H9 (cell line): ENCODE measurements around the gene KDM4C. TPM values are rescaled to one million over a fixed set of nuclear protein-coding genes. Genes with fewer than 3 reads are reported as not detected.

Experiments used
- DNase-seq: peaks from one replicate; pipeline ENCODE4 v3.0.0-alpha.2; 2017
- H2AFZ ChIP-seq: one replicate; pipeline ENCODE4 v1.6.1; 2013; ENCODE audit warnings: mild to moderate bottlenecking, low read length, control low read depth, moderate library complexity
- H2AK5ac ChIP-seq: 2 replicates; pipeline ENCODE4 v1.6.1; 2013; ENCODE audit warnings: low read length, control low read depth, mixed read lengths; ENCODE audit not compliant: insufficient read length
- H2BK120ac ChIP-seq: one replicate; pipeline ENCODE4 v1.6.1; 2013; ENCODE audit warnings: low read depth, mild to moderate bottlenecking, low read length, control low read depth, inconsistent platforms; ENCODE audit not compliant: poor library complexity, severe bottlenecking
- H2BK12ac ChIP-seq: 2 replicates; pipeline ENCODE4 v1.6.1; 2013; ENCODE audit warnings: low read length, control low read depth, mixed read lengths, low read depth; ENCODE audit not compliant: insufficient read length
- H2BK15ac ChIP-seq: 2 replicates; pipeline ENCODE4 v1.6.1; 2013; ENCODE audit warnings: low read depth, low read length, control low read depth
- H2BK20ac ChIP-seq: one replicate; pipeline ENCODE4 v1.6.1; 2013; ENCODE audit warnings: low read depth, mild to moderate bottlenecking, low read length, control low read depth, inconsistent platforms; ENCODE audit not compliant: poor library complexity, severe bottlenecking
- H2BK5ac ChIP-seq: 2 replicates; pipeline ENCODE4 v1.6.1; 2013; ENCODE audit warnings: low read length, control low read depth, mixed read lengths; ENCODE audit not compliant: insufficient read length
- H3K14ac ChIP-seq: 2 replicates; pipeline ENCODE4 v1.6.1; 2013; ENCODE audit warnings: low read length, control low read depth; ENCODE audit not compliant: insufficient read depth
- H3K18ac ChIP-seq: 2 replicates; pipeline ENCODE4 v1.6.1; 2013; ENCODE audit warnings: low read depth, mild to moderate bottlenecking, mixed read lengths, low read length, control low read depth; ENCODE audit not compliant: insufficient read length
- H3K23ac ChIP-seq: 2 replicates; pipeline ENCODE4 v1.6.1; 2013; ENCODE audit warnings: low read length, control low read depth, mixed read lengths, low read depth; ENCODE audit not compliant: insufficient read length
- H3K23me2 ChIP-seq: 2 replicates; pipeline ENCODE4 v1.6.1; 2013; ENCODE audit warnings: low read depth, mild to moderate bottlenecking, mixed read lengths, low read length, control low read depth; ENCODE audit not compliant: insufficient read length, poor library complexity, severe bottlenecking
- H3K27ac ChIP-seq: 2 replicates; pipeline ENCODE4 v1.5.1; 2013; ENCODE audit warnings: low read length, control low read depth, mixed read lengths, low read depth; ENCODE audit not compliant: insufficient read length
- H3K27me3 ChIP-seq: 2 replicates; pipeline ENCODE4 v1.6.1; 2013; ENCODE audit warnings: low read length, control low read depth, inconsistent platforms; ENCODE audit not compliant: insufficient read depth
- H3K4ac ChIP-seq: 2 replicates; pipeline ENCODE4 v1.6.1; 2013; ENCODE audit warnings: low read depth, mild to moderate bottlenecking, control low read depth, inconsistent platforms, low read length, moderate library complexity
- H3K4me1 ChIP-seq: 2 replicates; pipeline ENCODE4 v1.6.1; 2013; ENCODE audit warnings: low read length, control low read depth, inconsistent platforms; ENCODE audit not compliant: insufficient read depth
- H3K4me2 ChIP-seq: 2 replicates; pipeline ENCODE4 v1.6.1; 2013; ENCODE audit warnings: low read length, control low read depth, mixed read lengths; ENCODE audit not compliant: insufficient read length, insufficient read depth
- H3K56ac ChIP-seq: 2 replicates; pipeline ENCODE4 v1.6.1; 2013; ENCODE audit warnings: low read depth, mild to moderate bottlenecking, mixed read lengths, low read length, control low read depth; ENCODE audit not compliant: insufficient read length
- H3K79me1 ChIP-seq: 2 replicates; pipeline ENCODE4 v1.6.1; 2013; ENCODE audit warnings: low read depth, mild to moderate bottlenecking, moderate library complexity, low read length, control low read depth, inconsistent platforms; ENCODE audit not compliant: insufficient read depth, poor library complexity, severe bottlenecking
- H3K79me2 ChIP-seq: 2 replicates; pipeline ENCODE4 v1.6.1; 2013; ENCODE audit warnings: low read length, control low read depth, inconsistent platforms; ENCODE audit not compliant: insufficient read depth
- H3K9ac ChIP-seq: 2 replicates; pipeline ENCODE4 v1.6.1; 2013; ENCODE audit warnings: low read length, control low read depth, mixed read lengths; ENCODE audit not compliant: insufficient read length; ENCODE audit errors: extremely low read depth
- H3K9me3 ChIP-seq: one replicate; pipeline ENCODE4 v1.6.1; 2013; ENCODE audit warnings: low read depth, low read length, inconsistent platforms; ENCODE audit not compliant: control insufficient read depth
- H3T11ph ChIP-seq: one replicate; pipeline ENCODE4 v1.6.1; 2013; ENCODE audit warnings: mild to moderate bottlenecking, low read length, control low read depth, inconsistent platforms
- H4K20me1 ChIP-seq: one replicate; pipeline ENCODE4 v1.6.1; 2013; ENCODE audit not compliant: control insufficient read depth, insufficient read length, insufficient read depth
- H4K5ac ChIP-seq: 2 replicates; pipeline ENCODE4 v1.6.1; 2013; ENCODE audit warnings: low read depth, mild to moderate bottlenecking, mixed read lengths, low read length, control low read depth; ENCODE audit not compliant: insufficient read length
- H4K8ac ChIP-seq: replicated peaks from 2 replicates; pipeline ENCODE4 v1.6.1; 2013; ENCODE audit warnings: low read length, control low read depth, mixed read lengths, low read depth; ENCODE audit not compliant: insufficient read length
- H4K91ac ChIP-seq: 2 replicates; pipeline ENCODE4 v1.6.1; 2013; ENCODE audit warnings: low read depth, mild to moderate bottlenecking, moderate library complexity, mixed read lengths, low read length, control low read depth; ENCODE audit not compliant: insufficient read length
- H3K27ac Mint-ChIP-seq, 3 experiments: 2 replicates in 2 of 3; 3 replicates in 1 of 3; pipeline ENCODE4 v1.8.0; 2020 to 2021; ENCODE audit warnings: mixed read lengths in 3 of 3, mild to moderate bottlenecking in 1 of 3, moderate library complexity in 1 of 3
- H3K27me3 Mint-ChIP-seq: 2 replicates; pipeline ENCODE4 v1.8.0; 2021; ENCODE audit warnings: low read depth, mild to moderate bottlenecking, moderate library complexity, mixed read lengths
- H3K36me3 Mint-ChIP-seq, 3 experiments: 2 replicates in 2 of 3; 3 replicates in 1 of 3; pipeline ENCODE4 v1.8.0; 2020 to 2021; ENCODE audit warnings: low read depth in 3 of 3, mixed read lengths in 3 of 3; ENCODE audit not compliant: insufficient read depth in 1 of 3
- H3K4me1 Mint-ChIP-seq, 2 experiments: 2 replicates each; pipeline ENCODE4 v1.8.0; 2020; ENCODE audit warnings: mixed read lengths in 2 of 2
- H3K4me3 Mint-ChIP-seq, 2 experiments: 2 replicates in 1 of 2; 3 replicates in 1 of 2; pipeline ENCODE4 v1.8.0; 2020 to 2021; ENCODE audit warnings: mild to moderate bottlenecking in 2 of 2, mixed read lengths in 2 of 2, moderate library complexity in 1 of 2
- H3K9me3 Mint-ChIP-seq, 2 experiments: 2 replicates in 1 of 2; 3 replicates in 1 of 2; pipeline ENCODE4 v1.8.0; 2020; ENCODE audit warnings: mild to moderate bottlenecking in 2 of 2, mixed read lengths in 2 of 2, moderate library complexity in 1 of 2
- WGBS: extraction: QIAGEN DNeasy Blood & Tissue Kit; methylation state at CpG from one replicate; pipeline ENCODE4 v1.1.7; 2013; ENCODE audit warnings: missing lambda C conversion rate, low lambda C conversion rate, mixed read lengths; ENCODE audit not compliant: insufficient read length; ENCODE audit errors: extremely low coverage; 5-methylcytosine and 5-hydroxymethylcytosine counted together
- total RNA-seq: library from RNA; stranded (reverse); gene quantifications from 2 replicates; pipeline ENCODE4 v1.2.1, GENCODE V29; 2021
- TF ChIP-seq, protein P1 (sequence below): fragments of 200-600 bp; sonication (generic); conservative IDR thresholded peaks from 3 replicates; pipeline ENCODE4 v1.8.0; 2021; ENCODE audit warnings: antibody characterized with exemption, mild to moderate bottlenecking

KDM4C gene
- total RNA-seq, 1 experiment from 2014 or later, result 24.0 TPM

DNA sequence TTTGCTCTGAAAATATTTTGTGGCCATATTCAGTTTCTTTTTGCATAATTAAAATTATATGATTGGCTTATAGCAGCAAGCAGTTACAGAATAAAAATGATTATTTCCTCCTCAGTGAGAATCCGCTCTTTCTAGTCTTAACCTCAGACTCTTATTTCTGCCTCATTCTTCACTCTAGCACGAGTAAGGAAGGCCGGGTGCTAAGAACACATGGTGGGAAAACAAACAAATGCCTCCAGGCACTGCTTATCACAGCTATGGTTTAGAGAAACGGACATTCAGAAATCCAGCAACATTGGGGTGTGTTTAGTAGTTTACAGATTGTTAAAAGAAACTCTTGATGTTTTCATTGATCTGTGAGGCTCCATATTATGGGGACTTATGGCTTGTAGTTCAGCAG lies 168.7 kb downstream of the KDM4C start:
- H2AFZ ChIP-seq, result no peak overlapping the region
- no peak overlapping the region for H3K4ac ChIP-seq
- H3K18ac ChIP-seq, result no peak overlapping the region
- no CpG with 5 or more reads among the region's 4 CpGs for WGBS
- no peak overlapping the region for H3K4me2 ChIP-seq
- H3K4me3 Mint-ChIP-seq, result no peak overlapping the region
- H2BK20ac ChIP-seq, result no peak overlapping the region
- H3K14ac ChIP-seq, result no peak overlapping the region
- H2BK5ac ChIP-seq, result no peak overlapping the region
- H3K79me2 ChIP-seq, result no peaks in the 10 kb centered on the region
- H3K27me3 ChIP-seq, result no peaks in the 10 kb centered on the region
- TF ChIP-seq, protein P1, sequence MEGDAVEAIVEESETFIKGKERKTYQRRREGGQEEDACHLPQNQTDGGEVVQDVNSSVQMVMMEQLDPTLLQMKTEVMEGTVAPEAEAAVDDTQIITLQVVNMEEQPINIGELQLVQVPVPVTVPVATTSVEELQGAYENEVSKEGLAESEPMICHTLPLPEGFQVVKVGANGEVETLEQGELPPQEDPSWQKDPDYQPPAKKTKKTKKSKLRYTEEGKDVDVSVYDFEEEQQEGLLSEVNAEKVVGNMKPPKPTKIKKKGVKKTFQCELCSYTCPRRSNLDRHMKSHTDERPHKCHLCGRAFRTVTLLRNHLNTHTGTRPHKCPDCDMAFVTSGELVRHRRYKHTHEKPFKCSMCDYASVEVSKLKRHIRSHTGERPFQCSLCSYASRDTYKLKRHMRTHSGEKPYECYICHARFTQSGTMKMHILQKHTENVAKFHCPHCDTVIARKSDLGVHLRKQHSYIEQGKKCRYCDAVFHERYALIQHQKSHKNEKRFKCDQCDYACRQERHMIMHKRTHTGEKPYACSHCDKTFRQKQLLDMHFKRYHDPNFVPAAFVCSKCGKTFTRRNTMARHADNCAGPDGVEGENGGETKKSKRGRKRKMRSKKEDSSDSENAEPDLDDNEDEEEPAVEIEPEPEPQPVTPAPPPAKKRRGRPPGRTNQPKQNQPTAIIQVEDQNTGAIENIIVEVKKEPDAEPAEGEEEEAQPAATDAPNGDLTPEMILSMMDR, result no peak
- no peak overlapping the region for H4K5ac ChIP-seq
- H4K8ac ChIP-seq, result no peak overlapping the region
- no peak overlapping the region for H3K27ac ChIP-seq
- no peak overlapping the region for H3K56ac ChIP-seq
- H3K23me2 ChIP-seq, result no peaks in the 10 kb centered on the region
- no peak overlapping the region for H3K27ac Mint-ChIP-seq
- no peak overlapping the region for H3K9ac ChIP-seq
- H2BK120ac ChIP-seq, result no peak overlapping the region
- H3K4me1 Mint-ChIP-seq, result peaks cover 4 to 15% of the 10 kb centered on the region in 2 experiments
- H3K36me3 Mint-ChIP-seq, result no peaks in the 10 kb centered on the region
- H3K23ac ChIP-seq, result no peak overlapping the region
- H3T11ph ChIP-seq, result no peak overlapping the region
- no peaks in the 10 kb centered on the region for H3K9me3 ChIP-seq
- no peaks in the 10 kb centered on the region for H3K27me3 Mint-ChIP-seq
- H3K79me1 ChIP-seq, result no peaks in the 10 kb centered on the region
- no peaks in the 10 kb centered on the region for H3K4me1 ChIP-seq
- DNase-seq, result no peak
- no peak overlapping the region for H2AK5ac ChIP-seq
- H2BK15ac ChIP-seq, result no peak overlapping the region
- H4K20me1 ChIP-seq, result no peaks in the 10 kb centered on the region
- H4K91ac ChIP-seq, result no peak overlapping the region
- no peaks in the 10 kb centered on the region for H3K9me3 Mint-ChIP-seq
- no peak overlapping the region for H2BK12ac ChIP-seq
